HepG2 (cell line): Measurements from ENCODE around the gene MAP2K6. TPM values are rescaled to one million over a fixed set of nuclear protein-coding genes. Genes with fewer than 3 reads are reported as not detected.
A peak's percentile ranks its signal among the peaks of the same experiment; 100 is the strongest.
"Not testable (repeated sequence)": the region's sequence is repeated elsewhere in the genome, so short reads cannot be mapped to it uniquely, and the experiment has no call there.

Experiments used
- ATAC-seq: fragments of 200-7000 bp; cut with Tn5 transposase; 3 replicates; pipeline ENCODE4 v1.9.1; 2020; ENCODE audit warnings: mild to moderate bottlenecking, moderate library complexity
- BruUV-seq: library from RNA; stranded (reverse); fragments of 400-500 nt; replicated peaks from 2 replicates; lab custom pipeline; 2021; lab: Mats Ljungman, UMichigan
- CTCF ChIA-PET: fragments of 300-600 bp; formaldehyde crosslinking; extraction: SDS; loops from one replicate; lab custom pipeline; 2021; ENCODE audit warnings: low total read pairs, inconsistent platforms, low intra/inter-chr PET ratio; lab: Yijun Ruan, JAX
- POLR2A ChIA-PET: fragments of 350-600 bp; sonication (Branson Sonifier 250); formaldehyde crosslinking; loops from one replicate; lab custom pipeline; 2020; ENCODE audit warnings: antibody characterized with exemption, inconsistent platforms; lab: Yijun Ruan, JAX
- DNase-seq: peaks from one replicate; pipeline ENCODE4 v3.0.0-alpha.2; 2015; ENCODE audit warnings: low spot score
- FAIRE-seq: peaks from 3 replicates; lab custom pipeline; 2011; peaks lifted over from hg19 to GRCh38; lab: Jason Lieb, UNC
- H2AFZ ChIP-seq: one replicate; pipeline ENCODE4 v1.6.1; 2011; ENCODE audit warnings: low read length, inconsistent platforms
- H3K27ac ChIP-seq: fragments of 300-600 bp; 3 replicates; pipeline ENCODE4 v1.8.0; 2011; ENCODE audit warnings: mixed run types, mild to moderate bottlenecking, mixed read lengths, low read length, inconsistent platforms; ENCODE audit not compliant: insufficient read depth; ENCODE audit errors: extremely low read length
- H3K27me3 ChIP-seq, 2 experiments: fragments of 200-600 bp in 1 of 2; 2 replicates in 1 of 2; 3 replicates in 1 of 2; pipeline versions ENCODE4 v1.6.0 to v1.8.0; 2011; ENCODE audit warnings: low read length in 2 of 2, mild to moderate bottlenecking in 2 of 2, moderate library complexity in 2 of 2, inconsistent platforms in 1 of 2; ENCODE audit not compliant: insufficient read depth in 2 of 2, control insufficient read depth in 1 of 2
- H3K36me3 ChIP-seq, 2 experiments: fragments of 200-600 bp in 1 of 2; replicated peaks in 1 of 2; 2 replicates in 1 of 2; 3 replicates in 1 of 2; pipeline versions ENCODE4 v1.5.1 to v1.8.0; 2011; ENCODE audit warnings: low read length in 2 of 2, inconsistent platforms in 1 of 2; ENCODE audit not compliant: insufficient read depth in 2 of 2, control insufficient read depth in 1 of 2
- H3K4me1 ChIP-seq: 2 replicates; pipeline ENCODE4 v1.5.1; 2012; ENCODE audit warnings: low read length, inconsistent platforms; ENCODE audit not compliant: insufficient read depth
- H3K4me2 ChIP-seq: 2 replicates; pipeline ENCODE4 v1.6.0; 2011; ENCODE audit warnings: low read depth, low read length, inconsistent platforms
- H3K4me3 ChIP-seq, 3 experiments: fragments of 200-600 bp in 1 of 3; sonication (generic), shearing (Covaris generic) in 1 of 3; replicated peaks in 1 of 3; 2 replicates each; pipeline ENCODE4 v1.5.1; 2011 to 2016; ENCODE audit warnings: low read length in 3 of 3, inconsistent platforms in 2 of 3, low read depth in 2 of 3, mild to moderate bottlenecking in 2 of 3, control low read depth in 1 of 3, mixed read lengths in 1 of 3; ENCODE audit not compliant: insufficient read depth in 1 of 3
- H3K79me2 ChIP-seq: one replicate; pipeline ENCODE4 v1.6.1; 2011; ENCODE audit warnings: low read length, inconsistent platforms; ENCODE audit not compliant: insufficient read depth
- H3K9ac ChIP-seq: 2 replicates; pipeline ENCODE4 v1.6.0; 2011; ENCODE audit warnings: mild to moderate bottlenecking, low read depth, low read length, inconsistent platforms; ENCODE audit not compliant: insufficient read depth
- H3K9me3 ChIP-seq: 2 replicates; pipeline ENCODE4 v1.5.1; 2012; ENCODE audit warnings: mild to moderate bottlenecking, low read length
- H4K20me1 ChIP-seq: 2 replicates; pipeline ENCODE4 v1.6.0; 2011; ENCODE audit warnings: inconsistent platforms, mild to moderate bottlenecking, low read length, moderate library complexity; ENCODE audit not compliant: insufficient read depth
- FOXP1 ChIP-seq, 2 experiments: fragments of 450-650 bp in 1 of 2; IDR thresholded peaks; 2 replicates each; pipeline ENCODE4 v1.6.1; 2017 to 2018; ENCODE audit warnings: antibody characterized with exemption in 1 of 2
- HNF4A ChIP-seq: sonication (generic); formaldehyde crosslinking; IDR thresholded peaks from 2 replicates; pipeline ENCODE4 v1.4.0; 2020; ENCODE audit warnings: missing genetic modification reagents
- MED8 ChIP-seq: sonication (generic); formaldehyde crosslinking; IDR thresholded peaks from 2 replicates; pipeline ENCODE4 v1.8.1; 2023; ENCODE audit warnings: mild to moderate bottlenecking, missing genetic modification reagents; ENCODE audit not compliant: insufficient replicate concordance
- ZBTB10 ChIP-seq: sonication (generic); formaldehyde crosslinking; IDR thresholded peaks from 2 replicates; pipeline ENCODE4 v1.4.0; 2020; ENCODE audit warnings: missing genetic modification reagents, borderline replicate concordance
- ZNF124 ChIP-seq: sonication (generic); formaldehyde crosslinking; IDR thresholded peaks from 2 replicates; pipeline ENCODE4 v1.4.0; 2020; ENCODE audit warnings: missing genetic modification reagents
- ZNF710 ChIP-seq: sonication (generic); formaldehyde crosslinking; IDR thresholded peaks from 2 replicates; pipeline ENCODE4 v1.5.0; 2020; ENCODE audit warnings: mild to moderate bottlenecking, missing genetic modification reagents, borderline replicate concordance
- WGBS: methylation state at CpG from one replicate; pipeline ENCODE4 v1.1.6; 2017; ENCODE audit warnings: low lambda C conversion rate; 5-methylcytosine and 5-hydroxymethylcytosine counted together
- in situ Hi-C: cut with HindIII; loops from 2 replicates; pipeline ENCODE4 v1.10.0; 2017; ENCODE audit warnings: low pct_unique_long_range_greater_than_20kb; ENCODE audit not compliant: extremely low pct_ligation_motif_present
- intact Hi-C: fragments of 100-400 bp; cut with micrococcal nuclease; formaldehyde crosslinking; loops from one replicate; pipeline ENCODE4 v1.10.0; 2022; ENCODE audit not compliant: unreplicated experiment
- polyA plus RNA-seq, 8 experiments: library from polyadenylated mRNA; depleted of rRNA in 3 of 8; stranded (reverse) in 7 of 8; unstranded in 1 of 8; fragments of >200 nt; fragmentation: Illumina TruSeq in 4 of 8; extraction: Trizol in 4 of 8; gene quantifications; 2 replicates each; pipeline versions ENCODE4 v1.2.1 to v1.2.3, GENCODE V29; 2011 to 2016; ENCODE audit warnings: low read depth in 4 of 8, missing spikeins in 1 of 8, mixed read lengths in 1 of 8; ENCODE audit not compliant: insufficient read depth in 1 of 8
- total RNA-seq, 5 experiments: library from RNA; depleted of rRNA; stranded (reverse); fragments of >200 nt; fragmentation: Illumina TruSeq; extraction: Trizol; gene quantifications; 2 replicates each; pipeline ENCODE4 v1.2.3, GENCODE V29; 2016; ENCODE audit warnings: low read depth in 1 of 5

MAP2K6 gene
- total and polyA plus RNA-seq, 2 of the 13 experiments (the other 11 are each of a cell fraction or from before 2014, with no cell fraction given) = 5.1 to 33.6 TPM

- H3K27ac ChIP-seq = no peak overlapping the region
- in situ Hi-C loops = no loop called here
- FAIRE-seq (no peak), ATAC-seq (peak; percentile 15; the same call in 1 of the 3 replicates), DNase-seq (no peak)
- ChIA-PET CTCF (no interaction called here), POLR2A (no interaction called here)
- no peaks in the 10 kb centered on the region for H4K20me1 ChIP-seq
- H3K4me2 ChIP-seq = peak overlapping the region; percentile 10; the same call in 1 of the 2 replicates
- no TSS peak for BruUV-seq
- no peak for TF ChIP-seq MED8 (CRISPR knock-in tag)
- peak; percentile 14; the same call in 1 of the 2 replicates for TF ChIP-seq ZNF124 (CRISPR knock-in tag)
- TF ChIP-seq FOXP1 (IDR thresholded peaks at IDR 0.05) = no peak
- TF ChIP-seq FOXP1 (CRISPR knock-in tag; IDR thresholded peaks at IDR 0.05) = peak; percentile 1; the same call in 1 of the 2 replicates
- H3K4me3 ChIP-seq = no peak overlapping the region
- 78% methylated on average over 4 of the region's 4 CpGs for WGBS
- intact Hi-C loops = no loop called here
- H3K36me3 ChIP-seq = no peaks in the 10 kb centered on the region
- H3K79me2 ChIP-seq = no peaks in the 10 kb centered on the region
- H3K27me3 ChIP-seq = no peaks in the 10 kb centered on the region
- H3K9me3 ChIP-seq = no peaks in the 10 kb centered on the region
- no peak overlapping the region for H2AFZ ChIP-seq
- H3K4me1 ChIP-seq = peaks cover 31% of the 10 kb centered on the region
- no peak overlapping the region for H3K9ac ChIP-seq
These were observed 63.4 kb downstream of the MAP2K6 start for GRCh38 chr17:69477903-69478266.

GRCh38 chr17:69478916-69479315 lies 64.4 kb downstream of the MAP2K6 start:
- intact Hi-C loops (no loop called here), in situ Hi-C loops (no loop called here)
- over 99% methylated on average over 4 of the region's 4 CpGs for whole genome bisulfite sequencing
- DNase-seq (no peak), FAIRE-seq (no peak)
- Histone ChIP-seq H2AFZ (no peak overlapping the region), H3K27ac (no peak overlapping the region), H3K27me3 (no peaks in the 10 kb centered on the region), H3K9me3 (no peaks in the 10 kb centered on the region), H3K4me3 (no peak overlapping the region), H3K79me2 (no peaks in the 10 kb centered on the region), H3K4me2 (no peak overlapping the region), H3K4me1 (peaks cover 27% of the 10 kb centered on the region)
- ChIA-PET CTCF (no interaction called here), POLR2A (no interaction called here)
- no TSS peak for BruUV-seq
- TF ChIP-seq HNF4A (CRISPR knock-in tag) (no peak), ZNF710 (CRISPR knock-in tag) (peak; percentile 12; the same call in 1 of the 2 replicates), ZBTB10 (CRISPR knock-in tag) (no peak)
- TF ChIP-seq, all 625 proteins: peak for 1
- H4K20me1 ChIP-seq = no peaks in the 10 kb centered on the region
- no peak for ATAC-seq
- no peak overlapping the region for H3K9ac ChIP-seq
- H3K36me3 ChIP-seq = no peaks in the 10 kb centered on the region

- H3K4me2 ChIP-seq, H2AFZ ChIP-seq, H3K36me3 ChIP-seq, FAIRE-seq, H3K27me3 ChIP-seq, CTCF ChIA-PET, H3K9ac ChIP-seq, in situ Hi-C loops, BruUV-seq, H3K9me3 ChIP-seq, ATAC-seq, DNase-seq, intact Hi-C loops, H3K79me2 ChIP-seq, H3K4me3 ChIP-seq, POLR2A ChIA-PET, H4K20me1 ChIP-seq, H3K27ac ChIP-seq: not testable (repeated sequence)
- WGBS = 94% methylated on average over 7 of the region's 7 CpGs
- peaks cover 22% of the 10 kb centered on the region for H3K4me1 ChIP-seq
These were observed 65.3 kb downstream of the MAP2K6 start for GRCh38 chr17:69479756-69480155.
